Measurements from ENCODE around the gene MICU1. TPM values are rescaled to one million over a fixed set of nuclear protein-coding genes. Genes with fewer than 3 reads are reported as not detected.

MICU1 gene
- total and polyA plus RNA-seq, 2 of the 13 experiments (the other 11 are each of a cell fraction or from before 2014, with no cell fraction given) = 32.5 to 56.1 TPM

DNA sequence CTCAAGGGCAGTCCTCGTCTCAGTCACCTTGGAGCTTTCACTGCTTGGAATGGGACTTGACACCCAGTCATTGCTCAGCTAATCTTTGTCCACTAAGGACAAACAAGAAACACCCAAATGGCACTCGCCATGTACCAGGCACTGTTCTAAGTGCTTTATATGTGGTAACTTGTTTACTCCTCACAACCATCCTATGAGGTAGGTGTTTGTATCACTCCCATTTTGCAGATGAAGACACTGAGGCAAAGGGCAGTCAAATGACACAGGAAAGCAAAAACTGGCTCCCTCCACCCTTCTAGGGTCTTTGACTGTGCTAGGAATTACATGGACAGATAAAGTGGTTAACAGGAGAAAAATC is 295.8 kb downstream of the MICU1 start:
- intact Hi-C loops (cut with micrococcal nuclease; ENCODE audit: unreplicated experiment) = no loop called here
- Histone ChIP-seq H3K79me2 (ENCODE audit: insufficient read depth, low read length) (no peaks in the 10 kb centered on the region), H3K9ac (ENCODE audit: insufficient read depth, low read depth, low read length) (no peak overlapping the region), H3K4me1 (ENCODE audit: insufficient read depth, low read length) (peaks cover 89% of the 10 kb centered on the region), H3K27ac (ENCODE audit: extremely low read length, insufficient read depth, low read length) (no peak overlapping the region), H3K4me2 (ENCODE audit: low read depth, low read length) (no peak overlapping the region), H3K36me3 (replicated peaks in 1 of 2; ENCODE audit: control insufficient read depth in 1 of 2, insufficient read depth in 2 of 2, low read length in 2 of 2) (no peaks in the 10 kb centered on the region), H2AFZ (ENCODE audit: low read length) (no peak overlapping the region), H4K20me1 (ENCODE audit: insufficient read depth, low read length) (no peaks in the 10 kb centered on the region), H3K9me3 (ENCODE audit: low read length) (no peaks in the 10 kb centered on the region), H3K4me3 (replicated peaks in 1 of 3; ENCODE audit: insufficient read depth in 1 of 3, low read depth in 2 of 3, low read length in 3 of 3) (no peak overlapping the region), H3K27me3 (ENCODE audit: control insufficient read depth in 1 of 2, insufficient read depth in 2 of 2, low read length in 2 of 2) (no peaks in the 10 kb centered on the region)
- BruUV-seq (replicated peaks) = TSS peak; percentile 49
- TF ChIP-seq ZNF629 (CRISPR knock-in tag; conservative IDR thresholded peaks at IDR 0.05) (peak; percentile 95), ZNF550 (CRISPR knock-in tag; IDR thresholded peaks at IDR 0.05; ENCODE audit: borderline replicate concordance) (no peak), CHD4 (IDR thresholded peaks at IDR 0.05; ENCODE audit: borderline replicate concordance, low read length) (peak; percentile 81; the same call in 1 of the 2 replicates), HOXD1 (CRISPR knock-in tag; IDR thresholded peaks at IDR 0.05) (no peak)
- in situ Hi-C loops (cut with HindIII; ENCODE audit: extremely low pct_ligation_motif_present, low pct_unique_long_range_greater_than_20kb) = loop anchor here (10.0 to 25.0 kb wide), 2 partner anchors 243 to 365 kb away; partner anchors contain the start of genes CHST3 and SPOCK2
- ATAC-seq = no peak
- no peak for FAIRE-seq
- DNase-seq (ENCODE audit: low spot score) = no peak
- POLR2A ChIA-PET = interaction anchor here (1.1 to 5.4 kb wide), 5 partner anchors 9 to 111 kb away, joined by 3 to 80 read pairs (median 9); partner anchors contain the start of gene DDIT4
- CTCF ChIA-PET (ENCODE audit: low intra/inter-chr PET ratio, low total read pairs) = no interaction called here
- 75% methylated on average over 2 of the region's 2 CpGs for WGBS (ENCODE audit: low lambda C conversion rate)

DNA sequence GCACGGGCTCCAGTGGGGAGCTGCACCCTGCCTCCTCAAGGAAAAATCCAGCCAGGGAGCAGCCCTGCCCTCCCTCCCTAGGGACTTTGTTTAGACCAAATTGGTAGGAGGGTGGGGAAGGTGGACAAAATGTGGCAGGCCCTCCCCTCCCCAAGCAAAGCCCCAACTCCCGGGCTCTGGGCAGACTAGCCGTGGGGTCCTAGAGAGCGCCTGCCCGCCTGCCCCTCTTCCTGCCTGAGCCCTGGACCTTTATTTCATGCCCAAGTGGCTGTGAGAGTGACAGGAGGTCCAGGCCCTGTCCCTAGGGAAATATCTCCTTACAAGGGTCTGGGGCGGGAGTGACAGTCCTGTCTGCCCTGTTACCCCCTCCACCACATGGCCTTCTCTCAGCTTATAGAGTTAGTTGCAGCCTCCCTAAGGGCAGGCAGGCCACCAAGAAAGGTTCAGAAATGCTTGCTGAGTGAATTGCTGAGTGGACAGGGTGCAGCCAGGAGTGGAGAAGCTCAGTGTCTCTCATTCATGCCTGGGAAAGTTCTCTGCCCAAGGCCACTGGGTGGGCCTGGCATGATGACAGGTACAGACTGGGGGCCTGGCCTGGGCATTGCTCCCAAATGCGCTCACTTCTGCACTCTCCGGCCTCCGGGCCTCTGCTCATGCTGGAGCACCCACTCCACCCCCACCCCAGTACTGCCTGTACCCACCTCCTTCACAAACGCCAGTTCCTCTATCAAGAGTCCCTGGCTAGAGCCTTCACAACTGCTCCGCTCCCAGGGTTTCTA is 296.4 kb downstream of the MICU1 start:
- BruUV-seq (replicated peaks) = no TSS peak
- CTCF ChIA-PET (ENCODE audit: low intra/inter-chr PET ratio, low total read pairs) = interaction anchor here (1.5 to 2.0 kb wide), 2 partner anchors 86 to 203 kb away, joined by 4 to 12 read pairs; no protein-coding TSS in a partner anchor

More for the DNA sequence above, 296.4 kb downstream of the MICU1 start:
- Histone ChIP-seq H3K79me2 (ENCODE audit: insufficient read depth, low read length) (no peaks in the 10 kb centered on the region), H2AFZ (ENCODE audit: low read length) (no peak overlapping the region), H3K4me1 (ENCODE audit: insufficient read depth, low read length) (peaks cover 89% of the 10 kb centered on the region), H3K36me3 (replicated peaks in 1 of 2; ENCODE audit: control insufficient read depth in 1 of 2, insufficient read depth in 2 of 2, low read length in 2 of 2) (no peaks in the 10 kb centered on the region), H4K20me1 (ENCODE audit: insufficient read depth, low read length) (no peaks in the 10 kb centered on the region), H3K9ac (ENCODE audit: insufficient read depth, low read depth, low read length) (no peak overlapping the region), H3K27me3 (ENCODE audit: control insufficient read depth in 1 of 2, insufficient read depth in 2 of 2, low read length in 2 of 2) (no peaks in the 10 kb centered on the region), H3K4me2 (ENCODE audit: low read depth, low read length) (peak overlapping the region; percentile 90), H3K27ac (ENCODE audit: extremely low read length, insufficient read depth, low read length) (no peak overlapping the region), H3K4me3 (replicated peaks in 1 of 3; ENCODE audit: insufficient read depth in 1 of 3, low read depth in 2 of 3, low read length in 3 of 3) (peak overlapping the region in 1 of 3 experiments; percentile 71; a peak in 1 of 6 replicates), H3K9me3 (ENCODE audit: low read length) (no peaks in the 10 kb centered on the region)
- in situ Hi-C loops (cut with HindIII; ENCODE audit: extremely low pct_ligation_motif_present, low pct_unique_long_range_greater_than_20kb) = loop anchor here (5.0 to 25.0 kb wide), 3 partner anchors 52 to 365 kb away; partner anchors contain the start of genes CHST3 and SPOCK2
- WGBS (ENCODE audit: low lambda C conversion rate) = 74% methylated on average over 11 of the region's 11 CpGs
- ATAC-seq (no peak), DNase-seq (ENCODE audit: low spot score) (no peak), FAIRE-seq (no peak)
- intact Hi-C loops (cut with micrococcal nuclease; ENCODE audit: unreplicated experiment) = loop anchor here (2.0 to 10.0 kb wide), 2 partner anchors 69 to 105 kb away; no protein-coding TSS in a partner anchor
- TF ChIP-seq ZFY (CRISPR knock-in tag; IDR thresholded peaks at IDR 0.05) (0 out of 2 replicates have a peak, but pooled peaks have one; percentile 23), MAFK (conservative IDR thresholded peaks at IDR 0.05 in 1 of 2, IDR thresholded peaks at IDR 0.05 in 1 of 2; ENCODE audit: low read length in 2 of 2) (0 out of 4 replicates have a peak, but pooled peaks of 1 of the 2 experiments have one; percentile 19), ZNF484 (CRISPR knock-in tag; IDR thresholded peaks at IDR 0.05; ENCODE audit: borderline replicate concordance, low read depth) (no peak), ZNF329 (CRISPR knock-in tag; IDR thresholded peaks at IDR 0.05; ENCODE audit: low read depth) (no peak)
- POLR2A ChIA-PET = interaction anchor here (1.1 to 5.4 kb wide), 8 partner anchors 9 to 204 kb away, joined by 3 to 80 read pairs (median 4); partner anchors contain the start of gene DDIT4

Data from HepG2 (cell line).